HEK293 (cell line): ENCODE data around the gene FRS2.

Source experiments
- CTCF ChIA-PET: fragments of 350-600 bp; formaldehyde crosslinking; extraction: SDS; loops from one replicate; lab custom pipeline; 2021; ENCODE audit warnings: antibody characterized with exemption; lab: Yijun Ruan, JAX
- POLR2A ChIA-PET: fragments of 300-600 bp; formaldehyde crosslinking; extraction: SDS; loops from one replicate; lab custom pipeline; 2020; ENCODE audit warnings: antibody characterized with exemption, inconsistent platforms; lab: Yijun Ruan, JAX
- H3K27ac ChIP-seq: fragments of 200-500 bp; sonication (Bioruptor generic); 2 replicates; pipeline ENCODE4 v1.5.1; 2014; ENCODE audit warnings: low read depth, low read length, control low read depth, inconsistent platforms; ENCODE audit errors: extremely low read depth
- H3K36me3 ChIP-seq, 2 experiments: fragments of 200-500 bp in 1 of 2; sonication (Bioruptor generic) in 1 of 2; 1 replicate in 1 of 2; 2 replicates in 1 of 2; pipeline ENCODE4 v1.5.1; 2014 to 2017; ENCODE audit warnings: inconsistent platforms in 2 of 2, low read length in 2 of 2; ENCODE audit not compliant: control insufficient read depth in 2 of 2, insufficient read depth in 1 of 2
- H3K4me1 ChIP-seq: fragments of 200-500 bp; sonication (Bioruptor generic); 2 replicates; pipeline ENCODE4 v1.5.1; 2014; ENCODE audit warnings: mild to moderate bottlenecking, low read length, inconsistent platforms; ENCODE audit not compliant: control insufficient read depth, insufficient read depth
- H3K4me3 ChIP-seq: 2 replicates; pipeline ENCODE4 v1.5.1; 2011; ENCODE audit warnings: low read depth, mild to moderate bottlenecking, control low read depth, low read length, moderate library complexity
- H3K9me3 ChIP-seq: fragments of 200-500 bp; sonication (Bioruptor generic); 2 replicates; pipeline ENCODE4 v1.5.1; 2014; ENCODE audit warnings: low read depth, low read length, inconsistent platforms; ENCODE audit not compliant: control insufficient read depth, insufficient read depth
- BCL11A ChIP-seq: fragments of 450-650 bp; formaldehyde crosslinking; IDR thresholded peaks from 2 replicates; pipeline ENCODE4 v1.5.1; 2016; ENCODE audit warnings: low read depth, missing biosample characterization, missing genetic modification characterization
- FEZF1 ChIP-seq: fragments of 450-650 bp; formaldehyde crosslinking; IDR thresholded peaks from 2 replicates; pipeline ENCODE4 v1.5.1; 2016; ENCODE audit warnings: missing biosample characterization, missing genetic modification characterization
- GLI2 ChIP-seq: fragments of 450-650 bp; formaldehyde crosslinking; IDR thresholded peaks from 2 replicates; pipeline ENCODE4; 2017; ENCODE audit warnings: missing biosample characterization, missing genetic modification characterization, low read depth, borderline replicate concordance
- GLIS1 ChIP-seq: fragments of 450-650 bp; formaldehyde crosslinking; IDR thresholded peaks from 2 replicates; pipeline ENCODE4 v1.5.1; 2016; ENCODE audit warnings: missing biosample characterization, missing genetic modification characterization
- GLIS2 ChIP-seq: fragments of 450-650 bp; formaldehyde crosslinking; IDR thresholded peaks from 2 replicates; pipeline ENCODE4 v1.5.1; 2016; ENCODE audit warnings: missing biosample characterization, missing genetic modification characterization
- HOXA7 ChIP-seq: sonication (generic); formaldehyde crosslinking; IDR thresholded peaks from 2 replicates; pipeline ENCODE4 v1.8.1; 2022; ENCODE audit warnings: missing genetic modification reagents, borderline replicate concordance
- MEIS1 ChIP-seq: sonication (generic); formaldehyde crosslinking; IDR thresholded peaks from 2 replicates; pipeline ENCODE4 v1.8.1; 2022; ENCODE audit warnings: missing genetic modification reagents, mild to moderate bottlenecking, borderline replicate concordance
- SP2 ChIP-seq: fragments of 450-650 bp; formaldehyde crosslinking; IDR thresholded peaks from 2 replicates; pipeline ENCODE4 v1.5.1; 2016; ENCODE audit warnings: missing biosample characterization, missing genetic modification characterization
- YY2 ChIP-seq: fragments of 450-650 bp; formaldehyde crosslinking; IDR thresholded peaks from 2 replicates; pipeline ENCODE4 v1.5.1; 2016; ENCODE audit warnings: missing biosample characterization, missing genetic modification characterization
- ZBTB11 ChIP-seq: fragments of 450-650 bp; formaldehyde crosslinking; conservative IDR thresholded peaks from 2 replicates; pipeline ENCODE4 v1.5.1; 2016; ENCODE audit warnings: low read depth, missing biosample characterization, missing genetic modification characterization
- ZFHX2 ChIP-seq: fragments of 450-650 bp; formaldehyde crosslinking; conservative IDR thresholded peaks from 2 replicates; pipeline ENCODE4 v1.5.1; 2016; ENCODE audit warnings: missing biosample characterization, missing genetic modification characterization
- ZNF155 ChIP-seq: fragments of 450-650 bp; formaldehyde crosslinking; IDR thresholded peaks from 2 replicates; pipeline ENCODE4 v1.5.1; 2016; ENCODE audit warnings: missing biosample characterization, missing genetic modification characterization
- ZNF157 ChIP-seq: fragments of 450-650 bp; formaldehyde crosslinking; IDR thresholded peaks from 2 replicates; pipeline ENCODE4 v1.5.1; 2016; ENCODE audit warnings: missing biosample characterization, missing genetic modification characterization
- ZNF416 ChIP-seq: fragments of 450-650 bp; formaldehyde crosslinking; IDR thresholded peaks from 2 replicates; pipeline ENCODE4 v1.5.1; 2016; ENCODE audit warnings: missing biosample characterization, missing genetic modification characterization
- ZNF473 ChIP-seq: fragments of 450-650 bp; formaldehyde crosslinking; IDR thresholded peaks from 2 replicates; pipeline ENCODE4 v1.5.1; 2017; ENCODE audit warnings: missing biosample characterization, missing genetic modification characterization
- ZNF558 ChIP-seq: fragments of 450-650 bp; formaldehyde crosslinking; IDR thresholded peaks from 2 replicates; pipeline ENCODE4 v1.5.1; 2016; ENCODE audit warnings: missing biosample characterization, missing genetic modification characterization
- ZNF701 ChIP-seq: fragments of 450-650 bp; formaldehyde crosslinking; IDR thresholded peaks from 2 replicates; pipeline ENCODE4 v1.5.1; 2016; ENCODE audit warnings: missing biosample characterization, missing genetic modification characterization
- ZXDB ChIP-seq: fragments of 450-650 bp; formaldehyde crosslinking; IDR thresholded peaks from 2 replicates; pipeline ENCODE4 v1.5.1; 2016; ENCODE audit warnings: missing biosample characterization, missing genetic modification characterization
- TF ChIP-seq, protein P1 (sequence below): fragments of 450-650 bp; formaldehyde crosslinking; IDR thresholded peaks from 2 replicates; pipeline ENCODE4 v1.5.1; 2016; ENCODE audit warnings: missing biosample characterization, missing genetic modification characterization, borderline replicate concordance
- TF ChIP-seq, protein P2 (sequence below): fragments of 450-650 bp; formaldehyde crosslinking; IDR thresholded peaks from 2 replicates; pipeline ENCODE4 v1.5.1; 2016; ENCODE audit warnings: missing biosample characterization, missing genetic modification characterization
- TF ChIP-seq, protein P3 (sequence below): fragments of 450-650 bp; formaldehyde crosslinking; IDR thresholded peaks from 2 replicates; pipeline ENCODE4 v1.5.1; 2016; ENCODE audit warnings: missing biosample characterization, missing genetic modification characterization
- TF ChIP-seq, protein P4 (sequence below): fragments of 450-650 bp; formaldehyde crosslinking; IDR thresholded peaks from 2 replicates; pipeline ENCODE4 v1.5.1; 2016; ENCODE audit warnings: missing biosample characterization, missing genetic modification characterization

Gene FRS2

GRCh38 chr12:69563166-69563762, 93.1 kb downstream of the FRS2 start:
- CTCF ChIA-PET, result interaction anchor here (1.1 kb wide), 1 partner anchor 10 kb away, joined by 5 read pairs; no protein-coding TSS in a partner anchor
- POLR2A ChIA-PET, result no interaction called here
- no peaks in the 10 kb centered on the region for H3K4me1 ChIP-seq
- no peak overlapping the region for H3K27ac ChIP-seq
- TF ChIP-seq ZNF701, result no peak
- no peak for TF ChIP-seq ZFHX2 (tag by site-specific recombination)
- no peak for TF ChIP-seq YY2 (tag by site-specific recombination)
- TF ChIP-seq BCL11A, result no peak
- TF ChIP-seq ZNF157, result no peak
- TF ChIP-seq, protein P1, sequence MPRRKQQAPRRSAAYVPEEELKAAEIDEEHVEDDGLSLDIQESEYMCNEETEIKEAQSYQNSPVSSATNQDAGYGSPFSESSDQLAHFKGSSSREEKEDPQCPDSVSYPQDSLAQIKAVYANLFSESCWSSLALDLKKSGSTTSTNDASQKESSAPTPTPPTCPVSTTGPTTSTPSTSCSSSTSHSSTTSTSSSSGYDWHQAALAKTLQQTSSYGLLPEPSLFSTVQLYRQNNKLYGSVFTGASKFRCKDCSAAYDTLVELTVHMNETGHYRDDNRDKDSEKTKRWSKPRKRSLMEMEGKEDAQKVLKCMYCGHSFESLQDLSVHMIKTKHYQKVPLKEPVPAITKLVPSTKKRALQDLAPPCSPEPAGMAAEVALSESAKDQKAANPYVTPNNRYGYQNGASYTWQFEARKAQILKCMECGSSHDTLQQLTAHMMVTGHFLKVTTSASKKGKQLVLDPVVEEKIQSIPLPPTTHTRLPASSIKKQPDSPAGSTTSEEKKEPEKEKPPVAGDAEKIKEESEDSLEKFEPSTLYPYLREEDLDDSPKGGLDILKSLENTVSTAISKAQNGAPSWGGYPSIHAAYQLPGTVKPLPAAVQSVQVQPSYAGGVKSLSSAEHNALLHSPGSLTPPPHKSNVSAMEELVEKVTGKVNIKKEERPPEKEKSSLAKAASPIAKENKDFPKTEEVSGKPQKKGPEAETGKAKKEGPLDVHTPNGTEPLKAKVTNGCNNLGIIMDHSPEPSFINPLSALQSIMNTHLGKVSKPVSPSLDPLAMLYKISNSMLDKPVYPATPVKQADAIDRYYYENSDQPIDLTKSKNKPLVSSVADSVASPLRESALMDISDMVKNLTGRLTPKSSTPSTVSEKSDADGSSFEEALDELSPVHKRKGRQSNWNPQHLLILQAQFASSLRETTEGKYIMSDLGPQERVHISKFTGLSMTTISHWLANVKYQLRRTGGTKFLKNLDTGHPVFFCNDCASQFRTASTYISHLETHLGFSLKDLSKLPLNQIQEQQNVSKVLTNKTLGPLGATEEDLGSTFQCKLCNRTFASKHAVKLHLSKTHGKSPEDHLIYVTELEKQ, result no peak
- TF ChIP-seq MEIS1 (CRISPR knock-in tag), result no peak
- no peak for TF ChIP-seq ZNF473 (tag by site-specific recombination)
- no peak for TF ChIP-seq GLIS2
- TF ChIP-seq, protein P2, sequence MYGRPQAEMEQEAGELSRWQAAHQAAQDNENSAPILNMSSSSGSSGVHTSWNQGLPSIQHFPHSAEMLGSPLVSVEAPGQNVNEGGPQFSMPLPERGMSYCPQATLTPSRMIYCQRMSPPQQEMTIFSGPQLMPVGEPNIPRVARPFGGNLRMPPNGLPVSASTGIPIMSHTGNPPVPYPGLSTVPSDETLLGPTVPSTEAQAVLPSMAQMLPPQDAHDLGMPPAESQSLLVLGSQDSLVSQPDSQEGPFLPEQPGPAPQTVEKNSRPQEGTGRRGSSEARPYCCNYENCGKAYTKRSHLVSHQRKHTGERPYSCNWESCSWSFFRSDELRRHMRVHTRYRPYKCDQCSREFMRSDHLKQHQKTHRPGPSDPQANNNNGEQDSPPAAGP, result no peak
- no peak for TF ChIP-seq ZBTB11 (tag by site-specific recombination)
- TF ChIP-seq, protein P3, sequence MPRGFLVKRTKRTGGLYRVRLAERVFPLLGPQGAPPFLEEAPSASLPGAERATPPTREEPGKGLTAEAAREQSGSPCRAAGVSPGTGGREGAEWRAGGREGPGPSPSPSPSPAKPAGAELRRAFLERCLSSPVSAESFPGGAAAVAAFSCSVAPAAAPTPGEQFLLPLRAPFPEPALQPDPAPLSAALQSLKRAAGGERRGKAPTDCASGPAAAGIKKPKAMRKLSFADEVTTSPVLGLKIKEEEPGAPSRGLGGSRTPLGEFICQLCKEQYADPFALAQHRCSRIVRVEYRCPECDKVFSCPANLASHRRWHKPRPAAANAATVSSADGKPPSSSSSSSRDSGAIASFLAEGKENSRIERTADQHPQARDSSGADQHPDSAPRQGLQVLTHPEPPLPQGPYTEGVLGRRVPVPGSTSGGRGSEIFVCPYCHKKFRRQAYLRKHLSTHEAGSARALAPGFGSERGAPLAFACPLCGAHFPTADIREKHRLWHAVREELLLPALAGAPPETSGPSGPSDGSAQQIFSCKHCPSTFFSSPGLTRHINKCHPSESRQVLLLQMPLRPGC (tag by site-specific recombination), result no peak
- TF ChIP-seq ZNF155 (tag by site-specific recombination), result no peak
- no peak for TF ChIP-seq FEZF1 (tag by site-specific recombination)
- TF ChIP-seq ZXDB, result no peak
- TF ChIP-seq ZNF416, result no peak
- no peaks in the 10 kb centered on the region for H3K9me3 ChIP-seq
- H3K4me3 ChIP-seq, result no peak overlapping the region
- peaks cover 6 to 26% of the 10 kb centered on the region in 2 experiments; a peak in 2 of 3 replicates for H3K36me3 ChIP-seq

DNA sequence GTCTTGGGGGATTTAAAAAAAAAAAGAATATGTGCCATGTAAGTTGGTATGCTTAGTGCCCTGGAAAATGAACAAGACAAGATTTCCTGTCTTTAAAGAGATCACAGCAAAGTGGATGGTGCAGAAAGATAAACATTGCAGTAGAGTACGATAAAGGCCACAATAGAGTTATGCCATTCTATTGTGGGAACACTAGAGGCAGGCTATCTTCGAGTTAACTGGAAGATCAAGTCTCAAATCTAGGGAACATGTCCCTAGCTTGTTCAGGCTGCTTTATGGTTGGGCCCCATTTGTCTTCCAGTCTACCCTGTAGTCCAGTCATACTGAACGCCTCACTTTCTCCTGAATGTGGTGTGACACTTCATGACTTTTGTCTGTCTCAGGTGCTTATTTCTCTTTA, 96.4 kb downstream of the FRS2 start:
- CTCF ChIA-PET, result interaction anchor here (0.7 to 1.7 kb wide), 7 partner anchors 8 to 276 kb away, joined by 3 to 8 read pairs (median 3); partner anchors contain the start of gene FRS2
- Histone ChIP-seq H3K4me3 (no peak overlapping the region), H3K36me3 (peaks cover 10 to 37% of the 10 kb centered on the region in 2 experiments; a peak in 2 of 3 replicates), H3K27ac (no peak overlapping the region), H3K9me3 (no peaks in the 10 kb centered on the region), H3K4me1 (no peaks in the 10 kb centered on the region)
- TF ChIP-seq GLIS1 (tag by site-specific recombination) (no peak), ZNF558 (tag by site-specific recombination) (no peak), SP2 (tag by site-specific recombination) (no peak), GLI2 (no peak), HOXA7 (no peak)
- TF ChIP-seq, protein P4, sequence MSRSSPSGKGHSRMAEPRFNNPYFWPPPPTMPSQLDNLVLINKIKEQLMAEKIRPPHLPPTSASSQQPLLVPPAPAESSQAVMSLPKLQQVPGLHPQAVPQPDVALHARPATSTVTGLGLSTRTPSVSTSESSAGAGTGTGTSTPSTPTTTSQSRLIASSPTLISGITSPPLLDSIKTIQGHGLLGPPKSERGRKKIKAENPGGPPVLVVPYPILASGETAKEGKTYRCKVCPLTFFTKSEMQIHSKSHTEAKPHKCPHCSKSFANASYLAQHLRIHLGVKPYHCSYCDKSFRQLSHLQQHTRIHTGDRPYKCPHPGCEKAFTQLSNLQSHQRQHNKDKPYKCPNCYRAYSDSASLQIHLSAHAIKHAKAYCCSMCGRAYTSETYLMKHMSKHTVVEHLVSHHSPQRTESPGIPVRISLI, result no peak
- POLR2A ChIA-PET, result no interaction called here
